ENCODE results near the gene PPP1R9A.

Gene PPP1R9A

DNA sequence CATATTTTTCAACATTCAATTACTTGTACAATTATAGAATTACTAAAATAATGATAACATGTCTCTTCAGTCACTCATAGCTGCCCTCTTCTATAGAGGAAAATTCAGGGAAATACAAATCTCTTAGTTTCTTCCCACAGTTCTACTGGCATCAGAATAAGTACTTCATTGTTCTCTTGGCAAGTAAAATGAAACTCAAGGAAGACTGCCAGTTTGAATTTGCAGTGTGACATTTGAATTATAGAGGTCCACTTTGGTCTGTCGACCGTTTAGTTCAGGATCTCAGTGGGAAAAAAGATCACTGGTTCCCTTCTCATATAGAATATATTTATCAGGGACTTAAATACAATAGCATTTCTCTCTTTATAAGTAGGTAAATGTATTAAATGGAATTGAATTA, 302.4 kb downstream of the PPP1R9A start:
- no peak for DNase-seq

DNA sequence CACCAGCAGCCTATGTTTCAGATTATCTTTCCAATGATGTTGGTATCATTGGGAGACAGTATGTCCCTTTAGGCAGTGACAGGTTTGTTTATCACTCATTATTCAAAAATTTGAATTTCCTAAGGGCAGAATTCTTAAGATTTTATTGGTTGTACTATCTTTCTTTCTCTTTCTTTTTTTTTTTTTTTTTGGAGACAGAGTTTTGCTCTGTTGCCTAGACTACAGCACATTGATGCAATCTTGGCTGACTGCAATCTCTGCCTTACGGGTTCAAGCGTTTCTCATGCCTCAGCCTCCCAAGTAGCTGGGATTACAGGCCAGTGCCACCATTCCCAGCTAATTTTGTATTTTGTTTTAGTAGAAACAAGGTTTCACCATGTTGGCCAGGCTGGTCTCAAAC, 305.8 kb downstream of the PPP1R9A start:
- no peak for DNase-seq

DNA sequence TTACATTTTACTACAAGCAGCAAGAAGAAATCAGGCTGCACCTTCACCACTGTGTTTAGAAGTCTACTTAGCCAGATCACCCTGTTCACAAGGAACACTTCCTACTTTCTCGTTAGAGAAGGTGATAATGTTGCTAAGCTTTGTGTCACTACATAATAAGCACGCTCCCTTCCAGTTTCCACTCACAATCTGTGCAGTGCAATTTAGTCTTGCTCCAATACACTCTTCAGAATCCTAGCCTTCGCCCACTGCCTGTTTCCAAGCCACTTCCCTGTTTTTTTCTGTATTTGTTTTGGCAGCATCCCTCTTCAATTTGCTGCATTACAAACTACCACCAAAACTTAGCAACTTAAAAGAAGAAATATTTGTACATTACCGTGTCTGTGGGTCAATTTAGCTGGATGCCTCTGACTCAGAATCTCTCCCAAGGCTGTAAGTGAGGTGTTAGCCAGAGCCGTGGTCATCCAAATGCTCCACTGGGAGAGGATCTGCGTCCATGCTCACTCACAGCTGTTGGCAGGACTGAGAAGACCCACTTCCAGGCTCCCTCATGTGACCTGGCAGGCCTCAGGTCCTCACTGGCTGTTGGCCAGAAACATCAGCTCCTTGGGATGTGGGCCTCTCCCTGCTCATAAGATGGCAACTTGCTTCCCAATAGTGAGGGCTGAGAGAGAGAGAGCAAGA, 306.6 kb downstream of the PPP1R9A start:
- no peak for DNase-seq

DNA sequence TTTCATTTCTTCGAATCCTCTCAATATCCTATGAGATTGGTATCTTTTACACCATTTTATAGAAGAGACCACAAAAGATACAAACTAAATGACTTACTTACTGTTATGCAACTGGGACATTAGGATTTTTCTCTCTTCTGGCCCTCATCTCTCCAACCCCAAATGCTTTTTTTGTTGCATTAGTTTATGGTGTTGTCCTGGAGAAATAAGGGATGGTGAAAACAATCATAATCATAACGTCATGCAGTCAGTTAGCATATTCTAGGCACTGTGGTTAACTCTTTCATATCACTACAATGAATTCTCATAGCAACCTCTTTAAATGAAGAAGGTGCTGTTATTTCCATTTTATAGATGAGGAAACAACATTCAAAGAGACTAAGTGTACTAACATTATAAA, 312.3 kb downstream of the PPP1R9A start:
- DNase-seq: no peak

DNA sequence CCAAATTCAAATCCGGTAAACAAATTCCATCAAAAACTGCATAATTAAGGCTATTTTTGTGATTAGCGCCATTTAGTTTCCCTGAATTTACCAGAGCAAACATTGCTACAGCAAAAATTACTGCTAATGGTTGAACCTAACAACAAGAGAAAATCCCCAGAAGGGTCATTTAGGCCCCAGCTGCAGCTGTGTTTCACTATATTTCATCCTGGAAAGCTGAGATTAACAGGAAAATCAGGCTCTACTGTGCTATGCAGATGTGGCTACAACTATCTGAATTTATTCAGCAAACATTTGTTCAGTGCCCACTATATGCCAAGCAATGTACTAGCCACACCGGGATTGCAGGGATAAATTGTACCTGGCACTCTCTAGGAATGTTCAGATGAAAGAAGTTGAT, 312.9 kb downstream of the PPP1R9A start:
- DNase-seq: no peak

DNA sequence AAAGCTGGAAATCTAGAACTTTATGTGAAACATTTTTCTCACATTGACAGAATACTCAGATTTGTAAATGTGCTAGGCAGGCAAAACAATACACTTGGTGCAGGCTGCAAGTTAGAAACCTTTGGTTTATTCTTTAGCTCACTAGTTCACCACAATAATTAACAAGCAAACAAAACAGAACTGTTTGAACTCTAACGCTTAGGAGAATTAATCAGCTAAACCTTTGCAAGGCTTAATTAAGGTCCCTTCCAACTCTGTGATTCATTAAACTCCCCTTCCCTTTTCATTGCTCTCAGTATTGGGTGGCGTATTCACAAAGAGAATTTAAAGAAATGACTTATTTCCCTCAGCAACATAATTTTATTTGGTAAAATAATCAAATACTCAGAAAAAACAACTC, 317.9 kb downstream of the PPP1R9A start:
- DNase-seq: no peak

DNA sequence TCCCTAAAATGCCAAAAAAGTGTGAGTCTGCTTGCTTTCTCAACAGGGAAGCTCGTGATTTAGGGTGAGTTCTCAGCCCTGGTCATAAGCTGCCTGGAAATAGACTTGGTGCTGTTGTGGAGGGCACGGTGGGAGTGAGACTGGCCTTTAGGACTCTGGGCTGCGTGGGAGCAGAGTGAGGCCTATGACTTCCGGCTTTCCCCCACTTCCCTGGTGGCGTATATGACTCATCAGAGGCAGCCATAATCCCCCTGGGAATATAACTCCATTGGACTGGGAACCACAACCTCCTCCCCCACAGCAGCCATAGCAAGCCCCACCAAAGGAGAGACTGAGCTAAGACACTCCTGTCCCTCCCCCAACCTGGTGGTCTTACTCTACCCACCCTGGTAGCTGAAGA, 321.9 kb downstream of the PPP1R9A start:
- no peak for DNase-seq

DNA sequence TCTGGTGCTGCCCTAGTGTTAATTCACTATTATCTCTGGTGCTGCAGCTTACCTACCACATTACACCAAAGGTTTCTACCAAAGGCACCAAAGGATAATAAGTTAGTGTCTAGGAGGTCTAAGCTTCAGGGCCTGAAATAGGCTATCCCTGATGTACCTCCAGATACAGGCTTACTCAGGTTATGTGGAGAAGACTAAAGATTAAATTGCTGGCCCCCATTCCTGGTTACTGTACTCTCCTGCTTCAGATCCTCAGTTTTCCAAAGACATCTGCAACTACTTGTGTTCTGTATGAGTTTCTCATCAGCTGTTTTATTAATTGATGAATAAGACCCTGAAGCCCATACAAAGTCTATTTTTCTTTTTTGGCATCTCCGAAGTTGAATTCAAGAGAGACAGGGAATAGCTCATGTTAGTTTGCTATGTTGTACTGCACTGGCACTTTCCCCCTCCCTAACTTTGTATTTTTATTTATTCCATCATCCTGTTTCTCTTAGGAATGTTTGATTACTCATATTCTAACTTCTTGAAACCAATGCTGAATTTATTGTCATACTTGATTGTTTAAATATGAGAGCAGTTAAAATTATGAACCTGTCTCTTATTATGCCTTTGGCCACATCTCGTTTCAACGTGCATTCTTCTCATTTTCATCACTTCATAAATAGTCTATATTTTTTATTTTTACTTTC, 331.0 kb downstream of the PPP1R9A start:
- DNase-seq: no peak

DNA sequence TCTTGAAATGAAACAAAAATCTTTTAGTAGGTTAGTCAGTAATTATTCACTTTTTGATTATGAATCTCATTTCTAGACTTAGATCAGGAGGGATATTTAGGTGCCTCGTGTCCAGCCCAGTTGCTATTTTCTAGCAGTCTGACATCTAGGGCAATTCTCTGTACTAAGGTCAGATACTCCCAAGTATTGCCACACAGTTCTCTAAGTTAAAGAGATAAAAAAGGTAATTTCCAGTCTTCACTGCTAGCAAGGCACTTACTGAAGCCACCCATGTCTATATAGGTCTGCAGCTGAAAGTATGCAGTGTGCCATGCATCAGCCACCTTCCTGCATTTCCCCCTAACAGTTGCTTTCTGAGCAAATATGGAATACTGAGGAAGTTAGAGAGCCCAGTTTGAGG, 333.5 kb downstream of the PPP1R9A start:
- no peak for DNase-seq

DNA sequence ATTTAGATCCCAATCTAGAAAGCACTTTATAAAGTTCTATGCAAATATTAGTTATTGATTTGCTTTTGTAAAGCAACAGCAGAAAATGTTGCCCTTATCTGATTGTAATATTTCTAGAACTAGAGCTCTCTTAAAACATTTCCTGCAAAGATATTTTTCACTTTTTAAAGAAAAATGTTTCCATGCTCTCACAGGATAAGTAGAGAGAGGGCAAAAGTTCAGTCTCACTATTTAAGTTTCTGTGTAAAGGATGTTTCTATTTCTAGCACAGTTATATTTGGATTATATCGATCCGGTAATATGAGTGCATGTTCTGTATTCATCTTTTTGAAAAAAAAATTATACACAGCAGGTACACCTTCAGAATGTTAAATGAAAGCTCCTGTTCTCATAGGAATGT, 334.9 kb downstream of the PPP1R9A start:
- DNase-seq: no peak

DNA sequence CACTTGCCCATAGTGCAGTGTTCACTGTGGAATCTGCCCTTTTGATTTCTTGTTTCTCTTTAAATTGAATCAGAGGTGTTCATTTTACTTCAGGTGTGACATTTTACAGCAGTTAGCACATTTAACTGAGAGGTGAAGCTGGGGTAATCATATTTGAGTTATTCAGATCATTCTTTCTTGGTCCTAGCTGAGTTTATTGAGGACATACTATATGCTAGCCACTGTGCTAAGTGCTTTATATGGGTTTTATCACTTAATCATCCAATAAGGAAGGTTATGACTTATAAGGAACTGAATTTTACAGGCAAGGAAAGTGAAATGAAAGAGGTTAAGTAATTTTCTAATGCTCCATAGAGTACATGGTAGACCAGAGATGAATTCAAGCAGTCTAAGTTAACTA, 337.2 kb downstream of the PPP1R9A start:
- no peak for DNase-seq

DNA sequence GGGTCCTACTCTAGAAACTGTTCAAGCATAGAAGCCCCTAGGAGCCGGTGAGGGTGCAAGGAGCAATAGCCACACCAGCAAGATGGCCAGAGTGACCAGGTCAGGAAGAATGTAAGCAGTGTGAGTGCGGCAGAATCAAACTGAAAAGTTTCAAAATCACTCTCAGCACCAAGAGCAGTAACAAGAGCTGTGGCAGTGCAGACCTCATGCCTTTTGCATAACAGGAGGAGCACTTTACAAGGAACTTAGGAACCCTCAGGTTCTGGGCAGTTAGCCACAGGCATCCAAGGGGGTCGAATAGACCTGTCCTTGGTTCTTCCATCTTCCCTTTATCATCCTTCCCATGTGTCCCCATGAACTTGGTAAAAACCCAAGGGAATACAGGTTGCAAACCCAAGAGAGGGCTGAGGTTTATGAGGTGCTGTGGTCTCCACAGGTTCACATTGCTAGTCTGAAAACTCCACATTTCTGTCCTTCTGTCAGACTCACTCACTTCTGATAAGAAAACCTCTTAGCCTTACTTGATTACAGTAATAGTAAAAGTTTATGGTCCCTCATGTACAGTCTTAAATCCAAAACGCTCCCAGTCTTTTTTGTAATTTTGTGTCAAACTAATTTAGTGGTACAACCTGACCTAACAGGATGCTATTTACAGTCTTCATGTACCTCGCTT, 338.6 kb downstream of the PPP1R9A start:
- no peak for DNase-seq

DNA sequence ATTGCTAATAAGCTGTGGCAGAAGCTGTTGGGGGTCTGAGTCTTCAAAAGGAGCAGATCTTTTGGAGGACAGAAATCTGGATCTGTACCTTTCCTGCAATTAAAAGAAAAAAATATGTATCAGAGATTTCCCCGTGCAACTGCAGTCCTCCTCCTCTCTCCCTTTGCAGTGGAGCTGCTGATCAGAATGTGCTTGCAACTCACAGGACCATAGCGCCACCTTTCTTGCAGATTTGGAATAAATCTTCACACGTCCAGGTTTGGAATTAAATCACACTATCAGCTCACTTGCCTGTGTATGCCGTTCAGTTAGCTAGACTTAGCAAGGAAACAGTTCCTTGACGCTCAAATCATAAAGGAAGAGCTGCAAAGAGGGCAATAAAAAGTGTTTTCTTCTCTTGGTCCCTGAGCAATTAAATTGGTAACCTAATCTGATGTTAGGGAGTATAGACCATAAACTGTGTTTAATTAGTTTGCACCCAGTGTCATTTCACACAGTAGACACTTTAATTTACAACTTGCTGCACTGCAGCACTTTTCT, 339.5 kb downstream of the PPP1R9A start:
- DNase-seq: peak; percentile 26

DNA sequence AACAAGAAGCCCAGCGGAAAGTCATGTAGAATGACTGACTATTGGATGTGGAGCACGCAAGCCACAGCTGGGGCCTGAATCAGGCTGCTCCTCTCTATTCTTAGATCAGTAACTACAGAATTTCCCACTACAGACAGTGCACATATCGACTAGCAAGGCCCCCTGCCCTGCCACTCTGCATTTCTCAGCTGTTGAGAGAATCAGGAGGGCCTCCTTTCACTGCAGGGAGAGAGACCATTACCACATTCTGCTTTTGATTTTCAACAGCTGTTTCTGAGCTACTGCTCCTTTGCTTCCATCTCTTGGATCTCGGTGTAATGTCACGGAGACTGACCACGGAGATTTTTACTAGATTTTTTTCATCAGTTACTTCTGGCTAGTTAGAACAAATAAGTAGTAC, 343.2 kb downstream of the PPP1R9A start:
- DNase-seq: no peak

DNA sequence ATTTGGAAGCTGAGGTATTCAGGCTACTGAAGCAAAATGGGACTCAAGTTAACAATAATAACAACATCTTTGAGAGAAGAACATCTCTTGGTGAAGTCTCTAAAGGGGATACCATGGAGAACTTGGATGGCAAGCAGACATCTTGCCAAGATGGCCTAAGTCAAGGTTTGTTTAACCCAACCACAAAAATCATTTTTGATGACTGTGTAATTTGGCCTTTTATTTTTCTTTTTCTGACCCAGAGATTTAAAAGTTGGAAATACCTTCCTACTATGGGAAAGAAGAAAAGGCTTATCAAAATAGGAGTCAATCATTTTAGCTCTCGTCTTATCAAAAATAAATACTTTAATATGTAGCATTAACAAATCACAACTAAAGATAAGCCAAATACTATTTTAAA, 344.6 kb downstream of the PPP1R9A start:
- DNase-seq: no peak

DNA sequence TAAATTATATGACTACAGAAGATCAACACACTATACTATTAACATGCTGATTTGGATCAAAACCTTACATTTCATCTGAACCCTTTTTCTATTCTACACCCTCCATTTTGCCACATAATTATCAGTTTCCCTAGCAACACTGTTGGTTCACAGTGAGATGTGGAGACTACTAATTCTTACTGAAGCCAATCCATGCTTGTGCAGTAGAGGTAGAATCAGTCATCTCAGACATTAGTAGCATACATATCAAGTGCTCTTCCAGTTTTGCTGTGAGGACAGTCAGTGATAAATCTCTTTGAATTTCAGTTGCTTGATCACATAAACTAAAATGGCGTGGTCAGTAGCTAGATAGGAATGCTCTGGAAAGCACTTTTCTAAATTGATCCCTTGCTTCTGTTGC, 346.6 kb downstream of the PPP1R9A start:
- no peak for DNase-seq

DNA sequence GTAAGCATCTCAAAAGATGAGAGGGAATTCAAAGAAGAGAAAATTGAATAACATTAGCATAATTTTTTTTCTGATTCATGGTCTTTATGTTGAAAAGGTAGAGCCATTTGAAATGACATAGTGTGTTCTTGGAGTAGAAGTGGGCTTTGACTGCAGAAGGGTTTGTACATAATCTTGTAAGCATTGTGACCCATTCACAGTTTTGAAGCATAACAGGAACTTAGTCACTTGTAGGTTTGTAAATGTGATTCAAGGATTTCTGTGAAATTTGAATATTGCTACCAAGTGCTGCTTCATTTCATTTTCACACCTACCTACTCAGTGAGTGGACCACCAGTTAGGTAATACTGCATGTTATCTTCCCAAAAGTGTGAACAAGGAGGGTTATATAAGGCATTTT, 348.3 kb downstream of the PPP1R9A start:
- no peak for DNase-seq

DNA sequence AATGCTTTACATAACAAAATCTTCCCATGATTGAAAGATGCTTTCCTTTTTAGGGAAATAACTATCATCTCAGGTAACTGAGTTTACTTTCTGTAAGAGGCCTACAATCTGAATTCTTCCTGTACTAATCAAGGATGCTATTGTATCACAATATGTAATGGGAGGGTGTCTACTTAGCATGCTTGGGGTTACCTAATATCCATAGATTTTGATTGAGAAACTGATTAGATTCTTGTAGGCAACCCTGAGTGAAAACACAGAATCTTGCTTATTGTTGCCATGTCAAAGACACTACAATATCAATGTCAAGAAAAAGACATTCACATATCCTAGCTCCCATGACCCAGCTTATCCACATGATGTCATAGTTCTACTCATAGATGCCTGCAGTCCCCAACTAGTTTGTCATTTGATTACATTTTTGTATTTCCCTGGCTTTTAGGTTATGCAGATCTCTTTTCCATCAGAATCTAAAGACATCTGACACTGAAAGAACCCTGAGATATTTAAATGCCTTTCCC, 354.6 kb downstream of the PPP1R9A start:
- DNase-seq: no peak

DNA sequence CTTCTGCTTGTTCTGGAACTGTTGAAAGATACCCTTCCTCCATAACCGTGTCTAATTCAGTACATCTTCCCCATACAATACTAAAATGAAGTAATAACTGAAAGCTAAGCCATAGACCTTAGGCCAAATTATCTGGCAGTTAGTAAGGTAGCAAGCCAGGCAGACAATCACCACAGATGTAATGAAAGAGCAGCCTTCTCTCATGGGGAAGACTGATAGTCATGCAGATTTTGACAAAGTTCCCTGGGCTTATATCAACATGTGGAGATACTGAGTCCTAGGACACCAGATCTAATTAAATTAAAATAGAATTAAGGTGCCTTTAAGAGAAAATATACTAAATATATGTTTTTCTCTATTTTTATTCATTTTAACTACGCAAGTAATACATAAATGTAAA, 355.5 kb downstream of the PPP1R9A start:
- no peak for DNase-seq

DNA sequence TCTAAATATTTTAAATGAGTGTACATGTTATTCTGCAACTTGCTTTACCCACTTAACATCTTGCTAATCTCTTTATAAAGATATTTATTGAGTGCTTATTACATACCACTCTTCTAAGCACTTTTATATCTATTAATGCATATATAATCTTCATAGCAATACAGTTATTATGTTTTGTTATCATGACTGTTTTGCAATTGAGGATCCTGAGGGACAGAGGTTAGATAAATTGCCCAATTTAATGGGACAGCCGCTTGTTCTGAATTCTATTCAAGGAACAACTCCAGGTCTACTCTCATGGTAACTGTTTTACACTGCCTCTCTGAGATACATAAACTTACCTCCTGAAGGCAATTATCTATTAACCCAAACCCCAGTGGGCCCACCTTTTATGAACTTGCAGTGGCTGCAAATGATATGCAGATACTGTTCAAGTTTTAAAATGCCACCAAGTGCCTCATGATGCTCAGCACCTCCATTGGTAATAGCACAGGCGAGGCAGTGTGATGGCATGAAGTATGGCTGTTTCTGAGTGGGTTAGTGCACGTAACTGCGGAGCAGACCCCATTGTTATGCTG, 356.5 kb downstream of the PPP1R9A start:
- DNase-seq: no peak

DNA sequence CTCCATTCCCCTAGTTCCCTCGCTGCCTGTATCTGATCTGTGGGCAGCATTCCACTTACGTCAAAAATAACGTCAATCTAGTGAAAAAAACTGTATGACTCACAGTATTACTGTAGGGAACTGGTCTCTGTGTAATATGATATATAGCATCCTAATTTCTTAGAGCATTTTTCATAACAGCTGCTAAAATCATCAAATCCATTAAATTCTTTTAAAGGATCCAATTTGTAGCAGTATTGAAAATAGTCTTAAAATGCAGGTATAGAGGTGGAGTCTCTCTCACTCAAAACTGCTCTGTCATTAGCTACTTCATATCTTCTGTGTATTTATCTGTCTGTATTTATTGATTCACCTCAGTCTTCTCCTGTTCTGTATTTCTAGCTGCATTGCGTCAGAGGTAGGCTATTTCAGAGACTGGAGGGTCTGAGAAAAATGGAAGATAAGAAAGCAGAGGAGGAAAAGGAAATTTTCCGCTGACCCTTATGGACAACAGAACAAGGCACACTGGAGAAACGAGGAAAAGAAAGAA, 357.0 kb downstream of the PPP1R9A start:
- no peak for DNase-seq

DNA sequence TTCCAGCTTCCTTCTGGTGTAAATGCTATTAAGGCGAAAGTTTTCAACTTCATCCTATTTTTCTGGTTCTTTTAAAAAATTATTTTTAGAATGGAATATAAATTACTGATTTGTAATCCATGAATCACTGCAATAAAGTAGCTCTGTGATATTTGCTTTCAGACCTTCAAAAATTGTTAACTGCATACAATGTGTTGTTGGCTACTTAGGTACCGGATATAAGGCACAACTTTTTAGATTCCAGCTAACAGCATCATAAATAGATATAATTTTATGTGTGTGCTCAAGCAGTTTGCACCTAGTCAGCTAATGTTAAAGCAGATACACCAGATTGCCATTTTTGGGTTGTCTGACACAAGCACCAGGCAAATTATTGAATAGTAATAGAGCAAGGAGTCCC, 358.2 kb downstream of the PPP1R9A start:
- DNase-seq: no peak

DNA sequence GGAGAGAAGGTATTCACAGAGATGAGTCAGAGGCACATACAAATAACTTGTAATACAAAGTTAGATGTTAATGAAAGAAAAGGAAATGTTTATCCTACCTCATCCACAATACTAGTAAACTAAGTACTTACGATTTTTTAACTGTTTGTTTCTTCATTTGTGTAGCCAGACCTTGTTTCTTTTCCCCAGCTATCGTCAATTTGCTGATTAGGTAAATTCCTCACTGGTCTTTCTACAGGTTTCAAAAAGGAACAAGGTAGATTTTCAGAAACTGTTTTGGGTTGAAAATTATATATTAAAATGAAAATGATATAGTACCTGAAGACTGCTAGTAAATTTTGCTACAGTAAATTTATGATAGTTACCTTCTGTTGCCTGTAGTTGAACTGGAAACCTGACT, 360.4 kb downstream of the PPP1R9A start:
- DNase-seq: no peak
